ENCODE measurements around the gene PHC2. TPM values are rescaled to one million over a fixed set of nuclear protein-coding genes. Genes with fewer than 3 reads are reported as not detected.

The PHC2 gene
- total RNA-seq, 6 donors from 2014 or later = 103 to 173 (median 129) TPM

- Histone ChIP-seq H3K4me1 (peaks cover 13 to 25% (median 14%) of the 10 kb centered on the region in 4 donors), H3K36me3 (no peaks in the 10 kb centered on the region), H3K9me3 (no peaks in the 10 kb centered on the region), H3K4me3 (no peak overlapping the region), H3K27ac (no peak overlapping the region), H3K27me3 (peaks cover 0 to 6% (median 0%) of the 10 kb centered on the region in 4 donors)
- DNase-seq = no peak
- TF ChIP-seq, protein P1, sequence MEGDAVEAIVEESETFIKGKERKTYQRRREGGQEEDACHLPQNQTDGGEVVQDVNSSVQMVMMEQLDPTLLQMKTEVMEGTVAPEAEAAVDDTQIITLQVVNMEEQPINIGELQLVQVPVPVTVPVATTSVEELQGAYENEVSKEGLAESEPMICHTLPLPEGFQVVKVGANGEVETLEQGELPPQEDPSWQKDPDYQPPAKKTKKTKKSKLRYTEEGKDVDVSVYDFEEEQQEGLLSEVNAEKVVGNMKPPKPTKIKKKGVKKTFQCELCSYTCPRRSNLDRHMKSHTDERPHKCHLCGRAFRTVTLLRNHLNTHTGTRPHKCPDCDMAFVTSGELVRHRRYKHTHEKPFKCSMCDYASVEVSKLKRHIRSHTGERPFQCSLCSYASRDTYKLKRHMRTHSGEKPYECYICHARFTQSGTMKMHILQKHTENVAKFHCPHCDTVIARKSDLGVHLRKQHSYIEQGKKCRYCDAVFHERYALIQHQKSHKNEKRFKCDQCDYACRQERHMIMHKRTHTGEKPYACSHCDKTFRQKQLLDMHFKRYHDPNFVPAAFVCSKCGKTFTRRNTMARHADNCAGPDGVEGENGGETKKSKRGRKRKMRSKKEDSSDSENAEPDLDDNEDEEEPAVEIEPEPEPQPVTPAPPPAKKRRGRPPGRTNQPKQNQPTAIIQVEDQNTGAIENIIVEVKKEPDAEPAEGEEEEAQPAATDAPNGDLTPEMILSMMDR (IDR thresholded peaks at IDR 0.05) = no peak
- TF ChIP-seq POLR2AphosphoS5 (IDR thresholded peaks at IDR 0.05) (no peak), EP300 (IDR thresholded peaks at IDR 0.05) (no peak), POLR2A (IDR thresholded peaks at IDR 0.05) (no peak)
- WGBS, 2 donors = 82 to 85% methylated on average over 3 of the region's 3 CpGs
- ATAC-seq (ENCODE audit: low FRiP score in 2 of 2) = no peak
These were observed 4.0 kb downstream of the PHC2 start for GRCh38 chr1:33426916-33427315.

GRCh38 chr1:33425900-33426299 is 5.0 kb downstream of the PHC2 start:
- H3K27me3 ChIP-seq = peaks cover 0 to 6% (median 0%) of the 10 kb centered on the region in 4 donors
- H3K27ac ChIP-seq = no peak overlapping the region
- H3K9me3 ChIP-seq = no peaks in the 10 kb centered on the region
- DNase-seq (no peak), ATAC-seq (ENCODE audit: low FRiP score in 2 of 2) (no peak)
- H3K4me1 ChIP-seq = peaks cover 8 to 17% (median 12%) of the 10 kb centered on the region in 4 donors
- H3K36me3 ChIP-seq = no peaks in the 10 kb centered on the region
- TF ChIP-seq POLR2A (IDR thresholded peaks at IDR 0.05) = no peak
- TF ChIP-seq, protein P1 (IDR thresholded peaks at IDR 0.05) = no peak
- TF ChIP-seq POLR2AphosphoS5 (IDR thresholded peaks at IDR 0.05) = no peak
- no peak for TF ChIP-seq EP300 (IDR thresholded peaks at IDR 0.05)
- no peak overlapping the region for H3K4me3 ChIP-seq
- whole genome bisulfite sequencing, 2 donors = 92 to 95% methylated on average over 2 of the region's 2 CpGs

GRCh38 chr1:33424610-33425009 is 6.3 kb downstream of the PHC2 start:
- peaks cover 3 to 9% (median 4%) of the 10 kb centered on the region in 4 donors for H3K4me1 ChIP-seq
- DNase-seq (no peak), ATAC-seq (ENCODE audit: low FRiP score in 2 of 2) (no peak)
- H3K36me3 ChIP-seq = no peaks in the 10 kb centered on the region
- 87 to 88% methylated on average over 2 of the region's 2 CpGs for whole genome bisulfite sequencing, 2 donors
- no peak overlapping the region for H3K27ac ChIP-seq
- TF ChIP-seq, protein P1 (IDR thresholded peaks at IDR 0.05) = no peak
- TF ChIP-seq EP300 (IDR thresholded peaks at IDR 0.05) (no peak), POLR2AphosphoS5 (IDR thresholded peaks at IDR 0.05) (no peak), POLR2A (IDR thresholded peaks at IDR 0.05) (no peak)
- H3K9me3 ChIP-seq = no peaks in the 10 kb centered on the region
- no peaks in the 10 kb centered on the region for H3K27me3 ChIP-seq
- no peak overlapping the region for H3K4me3 ChIP-seq

- no peak for ATAC-seq (ENCODE audit: low FRiP score in 2 of 2)
- WGBS, 2 donors = 83 to 87% methylated on average over 4 of the region's 4 CpGs
These were observed 6.7 kb downstream of the PHC2 start for GRCh38 chr1:33424205-33424604.

More at GRCh38 chr1:33424205-33424604, 6.7 kb downstream of the PHC2 start:
- H3K4me3 ChIP-seq = no peak overlapping the region
- H3K9me3 ChIP-seq = no peaks in the 10 kb centered on the region
- H3K4me1 ChIP-seq = peaks cover 0 to 5% (median under 1%) of the 10 kb centered on the region in 4 donors
- H3K27ac ChIP-seq = no peak overlapping the region
- no peaks in the 10 kb centered on the region for H3K36me3 ChIP-seq
- TF ChIP-seq EP300 (IDR thresholded peaks at IDR 0.05) (no peak), POLR2A (IDR thresholded peaks at IDR 0.05) (no peak), POLR2AphosphoS5 (IDR thresholded peaks at IDR 0.05) (no peak)
- TF ChIP-seq, protein P1 (IDR thresholded peaks at IDR 0.05) = no peak
- no peak for DNase-seq
- no peaks in the 10 kb centered on the region for H3K27me3 ChIP-seq
